Left lung (tissue), 10 donors: ENCODE results near the gene EVI2B. TPM values are rescaled to one million over a fixed set of nuclear protein-coding genes. Genes with fewer than 3 reads are reported as not detected.

Experiments
- ATAC-seq: fragments of 200-7000 bp; cut with Tn5 transposase; one replicate; pipeline ENCODE4 v1.9.1; 2020; ENCODE audit warnings: moderate library complexity
- DNase-seq, 4 donors: peaks; one replicate each; pipeline ENCODE4 v3.0.0-alpha.2; 2013 to 2020
- H3K27ac ChIP-seq, 2 donors: fragments of 200-600 bp; sonication (generic) in 1 of 2; one replicate each; pipeline versions ENCODE4 v1.5.0 to v1.8.0; 2020 to 2021
- H3K27me3 ChIP-seq, 2 donors: fragments of 200-600 bp; sonication (generic) in 1 of 2; one replicate each; pipeline versions ENCODE4 v1.5.0 to v1.8.0; 2020 to 2021
- H3K36me3 ChIP-seq, 2 donors: fragments of 200-600 bp; sonication (generic) in 1 of 2; one replicate each; pipeline versions ENCODE4 v1.5.0 to v1.8.0; 2020 to 2021
- H3K4me1 ChIP-seq, 2 donors: fragments of 200-600 bp; one replicate each; pipeline ENCODE4 v1.8.0; 2021
- H3K4me3 ChIP-seq, 2 donors: fragments of 200-600 bp; sonication (generic) in 1 of 2; one replicate each; pipeline versions ENCODE4 v1.5.0 to v1.8.0; 2020 to 2021; ENCODE audit warnings: mild to moderate bottlenecking in 1 of 2
- H3K9me3 ChIP-seq, 2 donors: fragments of 200-600 bp; sonication (generic) in 1 of 2; one replicate each; pipeline versions ENCODE4 v1.5.0 to v1.8.0; 2020 to 2021
- CTCF ChIP-seq, 2 donors: fragments of 200-600 bp; sonication (generic) in 1 of 2; IDR thresholded peaks; one replicate each; pipeline versions ENCODE4 v1.5.0 to v1.8.0; 2021; ENCODE audit warnings: antibody characterized with exemption in 2 of 2
- intact Hi-C, 2 donors: fragments of 100-400 bp; cut with DNase I; formaldehyde crosslinking; loops; one replicate each; pipeline versions ENCODE4 v1.11.2 to v1.14.2; 2022
- polyA plus RNA-seq, 6 donors: library from polyadenylated mRNA; unstranded; fragments of 120-200 nt; gene quantifications; one replicate each; pipeline ENCODE4 v1.2.1, GENCODE V29; 2013; ENCODE audit not compliant: insufficient read length in 6 of 6
- total RNA-seq, 2 donors: library from RNA; stranded (reverse); fragmentation: NEBNext Ultra II Directional; extraction: Animal tissue kit (Norgen Biotek cat#: 25700); gene quantifications; one replicate each; pipeline ENCODE4 v1.2.1, GENCODE V29; 2021
- donor health status: DM: no; HTN: yes; CAD: no.
- donor health status: DM: no; HTN: no; CAD: no.

EVI2B gene
- total and polyA plus RNA-seq, 8 donors: 2.2 to 80.4 (median 2.9) TPM

GRCh38 chr17:31274252-31274651 is 39.6 kb downstream of the EVI2B start:
- intact Hi-C loops: no loop called here
- no peak for TF ChIP-seq CTCF (IDR thresholded peaks at IDR 0.05)
- DNase-seq (peak in 2 of 4 donors; percentile 40 to 62), ATAC-seq (peak; percentile 76)
- peak overlapping the region; percentile 67 to 77 for H3K27ac ChIP-seq
- no peaks in the 10 kb centered on the region for H3K27me3 ChIP-seq
- H3K9me3 ChIP-seq: no peaks in the 10 kb centered on the region
- peaks cover 0 to 10% of the 10 kb centered on the region in 2 donors for H3K36me3 ChIP-seq
- H3K4me1 ChIP-seq: peaks cover 15 to 28% of the 10 kb centered on the region in 2 donors
- no peak overlapping the region for H3K4me3 ChIP-seq

GRCh38 chr17:31273516-31273915 is 40.3 kb downstream of the EVI2B start:
- H3K27ac ChIP-seq: peak overlapping the region; percentile 67 to 77
- ATAC-seq: peak; percentile 9
- no peak for TF ChIP-seq CTCF (IDR thresholded peaks at IDR 0.05)
- H3K36me3 ChIP-seq: peaks cover 0 to 10% of the 10 kb centered on the region in 2 donors
- intact Hi-C loops: no loop called here
- H3K4me1 ChIP-seq: peaks cover 18 to 28% of the 10 kb centered on the region in 2 donors
- no peak overlapping the region for H3K4me3 ChIP-seq
- DNase-seq: peak in 2 of 4 donors; percentile 19 to 26
- no peaks in the 10 kb centered on the region for H3K9me3 ChIP-seq
- no peaks in the 10 kb centered on the region for H3K27me3 ChIP-seq

DNA sequence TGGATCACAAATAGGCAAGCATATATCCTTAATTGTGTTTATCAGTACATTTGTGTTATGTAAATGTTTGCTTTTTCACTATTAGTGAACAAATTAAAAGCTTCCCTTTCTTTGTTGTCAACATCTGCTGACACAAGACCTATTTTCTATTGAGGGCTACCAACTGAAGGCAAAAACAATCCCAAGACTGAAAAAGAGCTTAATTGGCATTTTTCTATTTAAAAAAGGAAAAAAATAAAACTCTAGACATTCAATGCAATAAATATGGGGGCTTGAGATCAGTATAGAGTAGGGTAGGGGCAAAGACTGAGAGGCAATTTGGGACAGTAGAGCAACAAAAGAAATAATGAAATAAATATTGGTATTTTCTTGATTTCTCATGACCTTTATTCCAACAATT is 41.1 kb downstream of the EVI2B start:
- Histone ChIP-seq H3K27ac (peak overlapping the region; percentile 67 to 77), H3K4me3 (no peak overlapping the region), H3K4me1 (peaks cover 18 to 28% of the 10 kb centered on the region in 2 donors), H3K9me3 (no peaks in the 10 kb centered on the region), H3K27me3 (no peaks in the 10 kb centered on the region), H3K36me3 (peaks cover 0 to 15% of the 10 kb centered on the region in 2 donors)
- intact Hi-C loops: no loop called here
- no peak for TF ChIP-seq CTCF (IDR thresholded peaks at IDR 0.05)
- no peak for ATAC-seq
- no peak for DNase-seq

- intact Hi-C loops: no loop called here
- peaks cover 0 to 15% of the 10 kb centered on the region in 2 donors for H3K36me3 ChIP-seq
- TF ChIP-seq CTCF (IDR thresholded peaks at IDR 0.05): no peak
- no peak overlapping the region for H3K4me3 ChIP-seq
- no peak for DNase-seq
- H3K9me3 ChIP-seq: no peaks in the 10 kb centered on the region
- no peaks in the 10 kb centered on the region for H3K27me3 ChIP-seq
- peaks cover 18 to 28% of the 10 kb centered on the region in 2 donors for H3K4me1 ChIP-seq
- H3K27ac ChIP-seq: no peak overlapping the region
- no peak for ATAC-seq
These were observed 41.6 kb downstream of the EVI2B start for GRCh38 chr17:31272236-31272635.

GRCh38 chr17:31269578-31269983 is 44.3 kb downstream of the EVI2B start:
- H3K27me3 ChIP-seq: no peaks in the 10 kb centered on the region
- DNase-seq: peak in 1 of 4 donors; percentile 13

More at GRCh38 chr17:31269578-31269983, 44.3 kb downstream of the EVI2B start:
- ATAC-seq: peak; percentile 77
- Histone ChIP-seq H3K36me3 (peaks cover 0 to 27% of the 10 kb centered on the region in 2 donors), H3K4me3 (no peak overlapping the region), H3K27ac (peak overlapping the region; percentile 21 to 45), H3K4me1 (peaks cover 15 to 17% of the 10 kb centered on the region in 2 donors), H3K9me3 (no peaks in the 10 kb centered on the region)
- no peak for TF ChIP-seq CTCF (IDR thresholded peaks at IDR 0.05)
- intact Hi-C loops: loop anchor here in 1 of 2 donors (10.0 kb wide), 1 partner anchor 55 kb away; the partner anchor contains the start of gene EVI2A
